HPDE6-E6E7 (cell line): Measurements from ENCODE around the gene FUT3.

Experiments used
- DNase-seq: peaks from one replicate; pipeline ENCODE4 v3.0.0; 2011; ENCODE audit warnings: missing footprints; ENCODE audit errors: extremely low spot score

The FUT3 gene

GRCh38 chr19:5803441-5803751 is 47.9 kb downstream of the FUT3 start:
- DNase-seq: no peak

- no peak for DNase-seq
Measured at GRCh38 chr19:5801796-5802619, 49.2 kb downstream of the FUT3 start.

- no peak for DNase-seq
Measured at GRCh38 chr19:5800361-5801270, 50.6 kb downstream of the FUT3 start.

GRCh38 chr19:5799247-5800241 is 51.7 kb downstream of the FUT3 start:
- DNase-seq: no peak

GRCh38 chr19:5798244-5798643 is 53.0 kb downstream of the FUT3 start:
- DNase-seq: no peak

- DNase-seq: no peak
Measured at GRCh38 chr19:5795382-5795919, 55.8 kb downstream of the FUT3 start.

- DNase-seq: no peak
Measured at GRCh38 chr19:5793188-5793587, 58.1 kb downstream of the FUT3 start.
